ENCODE measurements around the gene PASD1. TPM values are rescaled to one million over a fixed set of nuclear protein-coding genes. Genes with fewer than 3 reads are reported as not detected.

The PASD1 gene
- total RNA-seq, 1 experiment from 2014 or later: not detected

- no TSS peak for BruUV-seq (replicated peaks)
- Histone ChIP-seq H3K36me3 (ENCODE audit: low read depth) (no peaks in the 10 kb centered on the region), H2AFZ (no peak overlapping the region), H3K27me3 (ENCODE audit: insufficient read depth, low read depth) (peaks cover 79% of the 10 kb centered on the region), H3K4me3 (no peak overlapping the region), H3K4me2 (no peak overlapping the region), H3K9me3 (ENCODE audit: insufficient read depth, low read depth) (no peaks in the 10 kb centered on the region), H3K27ac (no peak overlapping the region), H4K20me1 (ENCODE audit: insufficient read depth) (no peaks in the 10 kb centered on the region), H3K9me2 (ENCODE audit: insufficient read depth) (no peaks in the 10 kb centered on the region), H3F3A (ENCODE audit: insufficient read depth, low read depth) (no peaks in the 10 kb centered on the region), H3K79me2 (ENCODE audit: low read depth) (no peaks in the 10 kb centered on the region), H3K4me1 (replicated peaks; ENCODE audit: insufficient read depth) (no peaks in the 10 kb centered on the region)
- CTCF ChIA-PET: no interaction called here
- POLR2A ChIA-PET (ENCODE audit: unreplicated experiment): no interaction called here
- no peak for DNase-seq
- intact Hi-C loops (cut with micrococcal nuclease; ENCODE audit: unreplicated experiment): no loop called here
- TF ChIP-seq EZH2 (IDR thresholded peaks at IDR 0.05; ENCODE audit: low read depth) (no peak), CTCF (conservative IDR thresholded peaks at IDR 0.05) (no peak)
These were observed 136.3 kb downstream of the PASD1 start for GRCh38 chrX:151699746-151700145.

- intact Hi-C loops (cut with micrococcal nuclease; ENCODE audit: unreplicated experiment): no loop called here
- TF ChIP-seq EZH2 (IDR thresholded peaks at IDR 0.05; ENCODE audit: low read depth) (no peak), CTCF (conservative IDR thresholded peaks at IDR 0.05) (no peak)
- H3K27me3 ChIP-seq (ENCODE audit: insufficient read depth, low read depth): peaks cover 87% of the 10 kb centered on the region
- no peak for DNase-seq
- H3K4me1 ChIP-seq (replicated peaks; ENCODE audit: insufficient read depth): no peaks in the 10 kb centered on the region
- CTCF ChIA-PET: no interaction called here
- H3K4me2 ChIP-seq: no peak overlapping the region
- H3K9me2 ChIP-seq (ENCODE audit: insufficient read depth): no peaks in the 10 kb centered on the region
- no peak overlapping the region for H3K4me3 ChIP-seq
- no peaks in the 10 kb centered on the region for H3F3A ChIP-seq (ENCODE audit: insufficient read depth, low read depth)
- no peak overlapping the region for H3K27ac ChIP-seq
- POLR2A ChIA-PET (ENCODE audit: unreplicated experiment): no interaction called here
- H3K9me3 ChIP-seq (ENCODE audit: insufficient read depth, low read depth): no peaks in the 10 kb centered on the region
- H3K79me2 ChIP-seq (ENCODE audit: low read depth): no peaks in the 10 kb centered on the region
- no peaks in the 10 kb centered on the region for H3K36me3 ChIP-seq (ENCODE audit: low read depth)
- no TSS peak for BruUV-seq (replicated peaks)
- no peak overlapping the region for H2AFZ ChIP-seq
- no peaks in the 10 kb centered on the region for H4K20me1 ChIP-seq (ENCODE audit: insufficient read depth)
These were observed 137.1 kb downstream of the PASD1 start for GRCh38 chrX:151700581-151700980.

GRCh38 chrX:151701071-151701470 is 137.6 kb downstream of the PASD1 start:
- DNase-seq: no peak
- no peak overlapping the region for H2AFZ ChIP-seq
- H3K79me2 ChIP-seq (ENCODE audit: low read depth): no peaks in the 10 kb centered on the region
- no peak overlapping the region for H3K4me2 ChIP-seq
- no peak overlapping the region for H3K4me3 ChIP-seq
- H4K20me1 ChIP-seq (ENCODE audit: insufficient read depth): no peaks in the 10 kb centered on the region
- CTCF ChIA-PET: no interaction called here
- intact Hi-C loops (cut with micrococcal nuclease; ENCODE audit: unreplicated experiment): no loop called here
- no peaks in the 10 kb centered on the region for H3F3A ChIP-seq (ENCODE audit: insufficient read depth, low read depth)
- H3K36me3 ChIP-seq (ENCODE audit: low read depth): no peaks in the 10 kb centered on the region
- TF ChIP-seq EZH2 (IDR thresholded peaks at IDR 0.05; ENCODE audit: low read depth) (no peak), CTCF (conservative IDR thresholded peaks at IDR 0.05) (no peak)
- no peaks in the 10 kb centered on the region for H3K9me3 ChIP-seq (ENCODE audit: insufficient read depth, low read depth)
- POLR2A ChIA-PET (ENCODE audit: unreplicated experiment): no interaction called here
- no TSS peak for BruUV-seq (replicated peaks)
- peaks cover 92% of the 10 kb centered on the region for H3K27me3 ChIP-seq (ENCODE audit: insufficient read depth, low read depth)
- no peaks in the 10 kb centered on the region for H3K4me1 ChIP-seq (replicated peaks; ENCODE audit: insufficient read depth)
- no peaks in the 10 kb centered on the region for H3K9me2 ChIP-seq (ENCODE audit: insufficient read depth)
- no peak overlapping the region for H3K27ac ChIP-seq

Measured in PC-9 (cell line).